C4-2B (cell line): Measurements from ENCODE around the gene MTHFD2L.

ENCODE experiments used
- CTCF ChIP-seq: fragments of 450-650 bp; conservative IDR thresholded peaks from 2 replicates; pipeline ENCODE4 v1.5.1; 2017; ENCODE audit warnings: mild to moderate bottlenecking
- ZFX ChIP-seq: fragments of 450-650 bp; IDR thresholded peaks from 2 replicates; pipeline ENCODE4 v1.6.1; 2017

DNA sequence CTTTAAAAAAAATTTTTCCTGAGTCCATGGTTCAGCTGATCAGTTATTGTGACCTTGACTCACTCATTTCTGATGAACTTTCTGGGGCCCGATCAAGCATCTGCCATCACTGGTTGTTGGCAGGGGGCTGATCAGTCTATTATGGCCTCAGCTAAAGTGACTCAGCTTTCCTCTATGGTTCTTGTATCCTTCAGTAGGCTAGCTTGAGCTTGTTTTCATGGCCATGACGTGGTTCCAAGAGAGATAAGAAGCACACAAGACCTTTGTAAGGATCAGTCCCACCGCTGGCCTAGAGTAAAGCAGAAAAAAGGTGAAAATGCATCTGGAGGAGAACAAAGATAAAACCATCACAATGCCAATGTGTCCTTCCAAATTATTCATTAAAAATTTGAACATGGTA is 120.6 kb downstream of the MTHFD2L start:
- TF ChIP-seq CTCF (no peak), ZFX (no peak)
